ENCODE data around the gene CNDP2. TPM values are rescaled to one million over a fixed set of nuclear protein-coding genes. Genes with fewer than 3 reads are reported as not detected.

The CNDP2 gene
- total and polyA plus RNA-seq, 2 experiments from 2014 or later, result 95.7 to 135 TPM

- Histone ChIP-seq H3K4me1 (ENCODE audit: insufficient read depth) (no peaks in the 10 kb centered on the region), H3K4me2 (no peak overlapping the region), H3K36me3 (replicated peaks; ENCODE audit: insufficient read depth, low read depth) (no peaks in the 10 kb centered on the region), H3K27me3 (no peaks in the 10 kb centered on the region), H3K9me2 (replicated peaks; ENCODE audit: insufficient read depth) (no peaks in the 10 kb centered on the region), H2AFZ (no peak overlapping the region), H3K79me2 (no peaks in the 10 kb centered on the region), H3K9me3 (ENCODE audit: low read depth) (no peaks in the 10 kb centered on the region), H3K27ac (no peak overlapping the region), H4K20me1 (ENCODE audit: insufficient read depth, poor library complexity, severe bottlenecking) (no peaks in the 10 kb centered on the region), H3K4me3 (no peak overlapping the region)
- no peak for DNase-seq (ENCODE audit: low spot score)
- WGBS (ENCODE audit: low lambda C conversion rate, missing lambda C conversion rate), result 96% methylated on average over 12 of the region's 12 CpGs
- TF ChIP-seq EZH2 (IDR thresholded peaks at IDR 0.05; ENCODE audit: borderline replicate concordance), result no peak
- no peak for TF ChIP-seq EZH2phosphoT487 (IDR thresholded peaks at IDR 0.05; ENCODE audit: low read depth, severe bottlenecking, unreplicated experiment)
- TF ChIP-seq, protein P1, sequence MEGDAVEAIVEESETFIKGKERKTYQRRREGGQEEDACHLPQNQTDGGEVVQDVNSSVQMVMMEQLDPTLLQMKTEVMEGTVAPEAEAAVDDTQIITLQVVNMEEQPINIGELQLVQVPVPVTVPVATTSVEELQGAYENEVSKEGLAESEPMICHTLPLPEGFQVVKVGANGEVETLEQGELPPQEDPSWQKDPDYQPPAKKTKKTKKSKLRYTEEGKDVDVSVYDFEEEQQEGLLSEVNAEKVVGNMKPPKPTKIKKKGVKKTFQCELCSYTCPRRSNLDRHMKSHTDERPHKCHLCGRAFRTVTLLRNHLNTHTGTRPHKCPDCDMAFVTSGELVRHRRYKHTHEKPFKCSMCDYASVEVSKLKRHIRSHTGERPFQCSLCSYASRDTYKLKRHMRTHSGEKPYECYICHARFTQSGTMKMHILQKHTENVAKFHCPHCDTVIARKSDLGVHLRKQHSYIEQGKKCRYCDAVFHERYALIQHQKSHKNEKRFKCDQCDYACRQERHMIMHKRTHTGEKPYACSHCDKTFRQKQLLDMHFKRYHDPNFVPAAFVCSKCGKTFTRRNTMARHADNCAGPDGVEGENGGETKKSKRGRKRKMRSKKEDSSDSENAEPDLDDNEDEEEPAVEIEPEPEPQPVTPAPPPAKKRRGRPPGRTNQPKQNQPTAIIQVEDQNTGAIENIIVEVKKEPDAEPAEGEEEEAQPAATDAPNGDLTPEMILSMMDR (IDR thresholded peaks at IDR 0.05; ENCODE audit: poor library complexity), result no peak
Measured at GRCh38 chr18:74533666-74534065, 37.5 kb downstream of the CNDP2 start.

- no peaks in the 10 kb centered on the region for H3K36me3 ChIP-seq (replicated peaks; ENCODE audit: insufficient read depth, low read depth)
- H3K4me1 ChIP-seq (ENCODE audit: insufficient read depth), result no peaks in the 10 kb centered on the region
- no peaks in the 10 kb centered on the region for H3K9me2 ChIP-seq (replicated peaks; ENCODE audit: insufficient read depth)
- 94% methylated on average over 21 of the region's 21 CpGs for WGBS (ENCODE audit: low lambda C conversion rate, missing lambda C conversion rate)
- no peaks in the 10 kb centered on the region for H4K20me1 ChIP-seq (ENCODE audit: insufficient read depth, poor library complexity, severe bottlenecking)
- H2AFZ ChIP-seq, result no peak within 1 kb of the TSS
- TF ChIP-seq, protein P1 (IDR thresholded peaks at IDR 0.05; ENCODE audit: poor library complexity), result no peak
- no peak for TF ChIP-seq EZH2 (IDR thresholded peaks at IDR 0.05; ENCODE audit: borderline replicate concordance)
- no peak for TF ChIP-seq EZH2phosphoT487 (IDR thresholded peaks at IDR 0.05; ENCODE audit: low read depth, severe bottlenecking, unreplicated experiment)
- H3K4me3 ChIP-seq, result no peak within 1 kb of the TSS
- H3K27me3 ChIP-seq, result no peaks in the 10 kb centered on the region
- no peak within 1 kb of the TSS for H3K27ac ChIP-seq
- no peak for DNase-seq (ENCODE audit: low spot score)
- H3K9me3 ChIP-seq (ENCODE audit: low read depth), result no peaks in the 10 kb centered on the region
- no peak within 1 kb of the TSS for H3K4me2 ChIP-seq
- H3K79me2 ChIP-seq, result no peaks in the 10 kb centered on the region
Measured at GRCh38 chr18:74534150-74534969, 38.2 kb downstream of the CNDP2 start, which contains the start of gene CNDP1. TSS of gene CNDP1 (plus strand) at chr18:74534500. CDS start at chr18:74534668, 168 bp downstream.

DNA sequence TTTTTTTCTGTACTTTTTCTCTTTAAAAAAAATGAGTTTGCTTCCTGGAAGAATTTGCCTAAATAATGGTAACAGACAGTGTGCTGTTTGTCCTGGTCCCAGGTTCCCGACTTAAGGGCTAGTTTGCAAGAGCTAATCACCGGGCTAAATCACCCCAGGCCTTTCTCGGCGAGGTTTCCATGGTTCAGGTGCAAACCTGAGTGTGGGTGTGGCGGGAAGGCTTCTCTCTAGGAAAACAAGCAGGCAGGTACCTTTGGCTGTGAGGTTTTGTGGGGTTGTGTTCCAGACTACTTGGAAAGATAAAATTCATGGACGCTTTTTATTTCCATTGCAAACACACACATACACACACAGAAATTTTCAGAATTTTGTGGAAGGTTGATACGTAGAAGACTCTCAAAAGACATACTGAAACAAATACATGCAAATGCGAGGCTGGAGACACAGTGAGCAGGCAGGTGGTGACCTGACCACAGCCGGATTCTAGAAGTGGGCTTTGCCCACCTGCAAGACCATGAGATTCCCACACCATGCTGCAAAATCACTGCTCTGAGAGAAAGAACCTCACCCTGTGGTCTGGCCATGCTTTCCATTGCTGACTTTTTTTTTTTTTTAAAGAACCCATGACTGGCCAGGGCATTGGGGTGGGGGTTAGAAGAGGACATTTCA lies 39.0 kb downstream of the CNDP2 start:
- H3K4me3 ChIP-seq, result no peak overlapping the region
- H3K27me3 ChIP-seq, result no peaks in the 10 kb centered on the region
- WGBS (ENCODE audit: low lambda C conversion rate, missing lambda C conversion rate), result 78% methylated on average over 9 of the region's 9 CpGs
- H3K79me2 ChIP-seq, result no peaks in the 10 kb centered on the region
- TF ChIP-seq EZH2phosphoT487 (IDR thresholded peaks at IDR 0.05; ENCODE audit: low read depth, severe bottlenecking, unreplicated experiment) (no peak), EZH2 (IDR thresholded peaks at IDR 0.05; ENCODE audit: borderline replicate concordance) (no peak)
- TF ChIP-seq, protein P1 (IDR thresholded peaks at IDR 0.05; ENCODE audit: poor library complexity), result no peak
- DNase-seq (ENCODE audit: low spot score), result no peak
- no peak overlapping the region for H3K27ac ChIP-seq
- H4K20me1 ChIP-seq (ENCODE audit: insufficient read depth, poor library complexity, severe bottlenecking), result no peaks in the 10 kb centered on the region
- H2AFZ ChIP-seq, result no peak overlapping the region
- no peaks in the 10 kb centered on the region for H3K4me1 ChIP-seq (ENCODE audit: insufficient read depth)
- no peaks in the 10 kb centered on the region for H3K9me3 ChIP-seq (ENCODE audit: low read depth)
- H3K36me3 ChIP-seq (replicated peaks; ENCODE audit: insufficient read depth, low read depth), result no peaks in the 10 kb centered on the region
- H3K9me2 ChIP-seq (replicated peaks; ENCODE audit: insufficient read depth), result no peaks in the 10 kb centered on the region
- no peak overlapping the region for H3K4me2 ChIP-seq

All from hepatocyte (in vitro differentiated cells).